C1 segment of cervical spinal cord (tissue), 14 donors: ENCODE data around the gene FAM180A.
"Not testable (repeated sequence)": the region's sequence is repeated elsewhere in the genome, so short reads cannot be mapped to it uniquely, and the experiment has no call there.

ENCODE experiments used
- DNase-seq, 14 donors: peaks; one replicate each; lab custom pipeline; 2025; lab: John Stamatoyannopoulos, UW

The FAM180A gene

DNA sequence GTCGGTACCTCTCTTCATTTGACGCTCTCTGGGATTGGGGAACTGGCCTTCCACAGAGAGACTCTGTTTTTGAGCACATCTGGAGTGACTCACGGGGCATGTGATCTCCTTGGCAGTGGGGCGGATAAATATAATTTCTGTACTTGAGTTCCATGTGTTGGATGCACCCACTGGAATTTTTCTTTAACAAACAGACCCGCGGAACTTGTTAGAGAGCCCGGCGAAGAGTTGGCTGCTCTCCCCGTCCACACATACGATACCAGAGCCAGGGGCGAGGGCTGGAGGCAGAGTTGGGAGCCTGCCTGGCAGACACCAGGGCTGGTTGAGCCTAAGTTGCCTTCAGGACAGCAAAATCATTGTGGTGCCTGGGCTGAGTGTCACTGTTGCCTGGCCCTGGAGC lies at the start of gene FAM180A:
FAM180A (minus strand) TSS at position 44 of the 400 bp plus-strand sequence. CDS start 233 bp downstream, outside the sequence.
- no peak for DNase-seq

- no peak for DNase-seq
Observed at GRCh38 chr7:135798095-135798494, 49.5 kb upstream of the FAM180A start.

DNA sequence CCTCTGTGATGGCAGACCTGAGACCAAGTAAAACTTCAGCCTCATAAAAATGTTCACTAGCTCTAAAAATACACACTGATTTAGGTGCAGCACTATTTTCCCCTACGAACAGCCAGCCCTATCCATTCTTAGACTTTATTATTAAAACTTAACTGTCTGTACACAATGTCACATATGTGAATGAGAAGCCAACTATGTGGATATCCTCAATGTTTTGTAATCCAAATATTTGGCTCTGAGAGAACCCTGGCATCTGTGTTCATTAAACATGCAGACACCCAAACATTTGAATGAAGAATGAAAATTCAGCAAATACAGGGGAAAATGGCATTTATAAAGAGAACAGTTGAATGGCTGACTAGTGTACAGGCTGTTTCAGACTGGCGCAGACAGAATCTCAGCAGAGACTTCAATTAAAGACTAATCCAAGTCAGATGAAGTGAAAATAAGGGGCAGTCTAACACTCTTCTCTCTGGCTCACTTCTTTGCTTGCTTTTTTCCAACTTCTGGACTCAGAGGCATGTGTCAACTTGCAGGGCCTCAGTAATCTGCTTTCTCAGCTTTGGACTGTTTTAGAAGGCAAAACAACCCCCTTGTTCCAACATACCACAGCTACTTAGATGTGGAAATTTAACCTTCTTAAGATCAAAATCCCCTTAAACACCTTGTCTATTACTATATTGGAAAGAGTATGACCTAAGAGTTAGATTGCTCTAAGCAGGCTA lies 47.4 kb upstream of the FAM180A start:
- DNase-seq, result no peak

GRCh38 chr7:135793841-135794240 lies 45.2 kb upstream of the FAM180A start:
- DNase-seq, result no peak

DNA sequence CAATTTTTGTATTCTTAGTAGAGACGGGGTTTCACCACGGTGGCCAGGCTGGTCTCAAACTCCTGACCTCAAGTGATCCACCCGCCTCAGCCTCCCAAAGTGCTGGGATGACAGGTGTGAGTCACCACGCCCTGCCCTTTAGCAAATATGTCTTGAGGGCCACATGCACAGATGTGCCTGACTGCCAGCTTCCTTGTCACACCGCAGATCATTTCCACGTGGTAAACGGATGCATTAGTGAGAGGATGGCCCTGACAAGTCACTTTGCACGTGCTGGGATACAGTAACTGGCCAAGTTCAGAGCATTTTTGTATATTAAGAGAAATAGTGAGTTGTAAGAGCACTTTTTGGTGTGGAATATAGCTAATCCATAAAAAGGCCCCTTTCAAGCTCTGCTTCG lies 44.3 kb upstream of the FAM180A start:
- no peak for DNase-seq

DNA sequence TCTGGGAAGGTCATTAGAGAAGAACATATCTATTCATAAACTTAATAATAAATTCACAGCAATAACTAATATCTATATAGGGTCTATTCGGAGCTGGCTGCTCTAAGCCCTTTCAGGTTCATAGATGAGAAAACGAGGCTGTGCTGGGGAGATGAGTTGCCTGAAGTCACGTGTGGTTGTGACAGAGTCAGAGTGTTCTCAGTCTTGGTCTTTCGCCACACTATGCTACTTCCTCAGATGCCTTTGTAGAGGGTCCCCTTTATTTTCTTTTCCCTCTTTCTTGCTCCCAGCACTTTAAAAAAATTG lies 43.7 kb upstream of the FAM180A start:
- DNase-seq, result no peak

DNA sequence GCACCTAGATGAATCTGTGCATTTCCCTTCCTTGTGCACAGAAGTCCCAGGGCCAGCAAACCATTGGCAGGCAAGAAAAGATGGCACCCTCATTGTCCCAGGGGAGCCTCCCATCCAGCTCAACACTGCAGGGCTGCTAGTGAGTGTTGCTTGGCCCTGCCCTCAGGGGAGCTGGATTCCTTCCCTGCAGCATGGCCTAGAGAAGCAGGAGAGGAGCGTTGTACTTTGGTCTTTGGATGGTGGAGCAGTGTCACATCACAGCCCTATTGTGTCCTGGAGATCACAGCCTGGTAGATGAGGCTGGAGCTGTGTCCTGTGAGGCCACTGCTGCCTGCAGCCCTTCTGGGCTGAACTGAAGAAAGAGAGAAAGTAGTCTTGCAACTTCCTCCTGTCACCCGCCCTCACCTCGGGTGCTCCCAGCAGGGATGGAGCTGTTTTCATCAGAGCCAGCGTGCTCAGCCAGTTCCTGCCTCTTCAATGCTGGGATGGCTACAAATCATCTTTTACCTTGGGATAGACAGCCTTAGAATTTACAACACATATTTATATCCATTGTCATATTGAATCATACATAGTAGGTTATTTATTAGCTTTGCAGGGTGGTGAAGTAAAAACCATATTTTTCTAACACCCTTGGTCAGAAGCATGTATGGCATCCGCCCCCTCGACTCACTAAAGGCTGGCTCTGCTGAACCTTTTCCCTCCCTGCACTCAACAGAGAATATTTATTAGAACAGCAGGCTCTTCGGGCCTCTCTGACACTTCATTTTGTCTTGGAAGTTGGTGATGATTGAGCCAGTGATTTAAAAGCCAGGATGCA lies 43.1 kb upstream of the FAM180A start:
- no peak for DNase-seq

GRCh38 chr7:135790371-135790977 lies 41.9 kb upstream of the FAM180A start:
- no peak for DNase-seq

GRCh38 chr7:135789956-135790355 lies 41.3 kb upstream of the FAM180A start:
- DNase-seq, result no peak

DNA sequence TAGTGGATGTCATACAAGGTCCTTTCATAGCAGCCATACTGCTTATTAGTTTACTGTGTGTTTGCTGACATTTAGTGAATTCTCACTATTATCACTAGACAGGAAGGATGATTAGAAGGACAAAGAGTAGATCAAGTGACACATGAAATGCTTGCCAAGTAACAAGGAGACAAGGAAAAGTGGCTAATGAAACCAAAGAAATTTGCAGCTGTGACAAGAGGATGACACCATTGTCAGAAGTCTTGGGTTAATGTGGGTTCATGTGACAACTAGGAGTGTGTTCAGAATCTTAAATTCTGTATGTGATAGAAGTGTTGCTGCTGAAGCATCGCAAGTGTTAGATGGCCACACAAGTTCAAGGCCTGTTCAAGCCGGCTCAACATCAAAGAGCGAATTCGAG lies 40.8 kb upstream of the FAM180A start:
- no peak for DNase-seq

GRCh38 chr7:135786911-135787310 lies 38.3 kb upstream of the FAM180A start:
- no peak for DNase-seq

DNA sequence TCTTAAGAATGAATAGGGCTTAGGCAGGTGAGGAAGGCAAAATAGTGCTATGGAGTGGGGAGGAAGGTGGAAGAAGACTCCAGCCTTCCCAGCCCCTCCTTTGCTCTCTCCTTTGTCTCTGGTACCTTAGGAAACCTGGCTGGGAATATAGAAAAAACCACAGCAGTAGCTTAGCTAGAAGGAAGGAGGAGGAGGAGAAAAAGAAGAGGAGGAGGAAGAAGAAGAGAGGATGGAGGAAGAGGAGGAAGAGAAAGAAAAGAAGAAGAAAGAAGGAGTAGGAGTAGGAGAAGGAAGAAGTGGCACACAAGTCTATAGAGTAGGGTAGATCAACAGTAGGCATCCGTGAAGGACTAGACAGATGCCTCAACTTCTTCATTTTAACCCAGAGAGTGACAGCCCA lies 36.5 kb upstream of the FAM180A start:
- no peak for DNase-seq

- DNase-seq, result no peak
Observed at GRCh38 chr7:135784013-135784412, 35.4 kb upstream of the FAM180A start.

DNA sequence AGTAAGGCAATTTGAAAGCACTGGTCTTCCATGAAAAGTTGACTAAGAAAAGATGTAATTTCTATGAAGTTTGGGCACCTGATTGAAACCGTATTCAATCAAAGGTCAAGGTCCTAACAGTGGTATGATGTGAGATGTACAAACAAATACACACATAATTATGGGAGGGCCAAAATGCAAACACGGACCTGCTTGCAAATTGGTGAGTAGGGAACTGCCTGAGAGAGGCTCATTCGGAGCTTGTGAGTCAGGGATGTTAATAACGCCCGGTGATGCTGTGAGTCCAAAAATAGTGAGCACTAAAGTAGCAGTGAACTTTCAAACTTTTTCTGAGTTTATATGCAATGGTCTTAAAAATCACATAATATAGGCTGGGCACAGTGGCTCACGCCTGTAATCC lies 34.2 kb upstream of the FAM180A start:
- DNase-seq, result no peak

- DNase-seq, result no peak
Observed at GRCh38 chr7:135782377-135782776, 33.8 kb upstream of the FAM180A start.

DNA sequence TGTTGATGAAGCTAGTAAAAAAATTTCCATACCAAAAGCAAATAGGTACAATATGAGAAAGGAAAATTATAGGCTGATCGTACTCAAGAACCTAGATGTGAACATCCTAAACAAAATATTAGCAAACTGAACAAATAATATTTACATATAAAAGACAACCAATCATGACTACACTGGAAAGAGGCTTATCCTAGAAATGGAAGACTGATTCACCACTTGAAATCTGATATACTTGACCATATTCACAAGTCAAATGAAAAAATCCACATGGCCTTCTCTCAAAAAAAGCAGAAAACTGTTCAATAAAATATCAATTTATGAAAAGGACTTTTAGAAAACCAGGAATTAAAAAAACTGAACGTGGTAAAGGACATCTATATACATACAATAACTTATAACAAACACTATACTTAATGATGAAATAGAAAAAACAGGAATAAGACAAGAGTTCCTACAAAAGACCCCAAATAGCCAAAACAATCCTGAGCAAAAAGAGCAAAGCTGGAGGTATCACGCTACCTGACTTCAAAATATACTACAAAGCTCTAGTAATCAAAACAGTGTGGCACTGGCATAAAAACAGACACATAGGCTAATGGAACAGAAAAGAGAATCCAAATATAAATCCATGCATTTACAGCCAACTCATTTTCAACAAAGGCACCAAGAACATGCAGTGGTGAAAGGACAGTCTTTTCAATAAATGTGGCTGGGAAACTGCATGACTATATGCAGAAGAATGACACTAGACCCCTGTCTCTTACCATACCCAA lies 29.2 kb upstream of the FAM180A start:
- DNase-seq, result no peak

DNA sequence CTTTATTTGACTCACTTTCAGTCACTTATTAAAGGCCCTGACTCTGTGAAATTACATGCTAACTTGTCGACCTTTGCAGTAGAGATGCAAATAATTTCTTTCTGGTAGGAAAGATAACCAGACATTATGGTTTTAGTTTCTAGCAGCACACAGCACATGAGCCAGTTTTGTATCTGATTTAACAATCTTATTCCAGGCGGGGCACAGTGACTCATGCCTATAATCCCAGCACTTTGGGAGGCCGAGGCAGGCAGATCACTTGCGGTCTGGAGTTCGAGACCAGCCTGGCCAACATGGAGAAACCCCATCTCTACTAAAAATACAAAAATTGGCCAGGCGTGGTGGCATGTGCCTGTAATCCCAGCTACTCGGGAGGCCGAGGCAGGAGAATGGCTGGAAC lies 27.3 kb upstream of the FAM180A start:
- not testable (repeated sequence) for DNase-seq

GRCh38 chr7:135775230-135775629 lies 26.6 kb upstream of the FAM180A start:
- no peak for DNase-seq

- no peak for DNase-seq
Observed at GRCh38 chr7:135774284-135774683, 25.7 kb upstream of the FAM180A start.

- DNase-seq, result no peak
Observed at GRCh38 chr7:135773464-135773863, 24.9 kb upstream of the FAM180A start.

GRCh38 chr7:135772639-135773222 lies 24.1 kb upstream of the FAM180A start:
- DNase-seq, result no peak
